Panc1 (cell line): ENCODE measurements around the gene SEC14L5. TPM values are rescaled to one million over a fixed set of nuclear protein-coding genes. Genes with fewer than 3 reads are reported as not detected.
"Not testable (repeated sequence)": the region's sequence is repeated elsewhere in the genome, so short reads cannot be mapped to it uniquely, and the experiment has no call there.

Experiments
- ATAC-seq: fragments of 200-7000 bp; cut with Tn5 transposase; 2 replicates; pipeline ENCODE4 v1.9.1; 2020; ENCODE audit warnings: mild to moderate bottlenecking, moderate library complexity
- BruUV-seq: library from RNA; stranded (reverse); fragments of 400-500 nt; replicated peaks from 2 replicates; lab custom pipeline; 2021; lab: Mats Ljungman, UMichigan
- CTCF ChIA-PET: fragments of 300-600 bp; sonication (Branson Sonifier 250); formaldehyde crosslinking; loops from one replicate; lab custom pipeline; 2022; ENCODE audit warnings: antibody characterized with exemption; lab: Charles Lee
- POLR2A ChIA-PET: fragments of 300-600 bp; sonication (Branson Sonifier 250); formaldehyde crosslinking; loops from one replicate; lab custom pipeline; 2022; ENCODE audit warnings: antibody characterized with exemption; lab: Charles Lee
- DNase-seq: peaks from one replicate; pipeline ENCODE4 v3.0.0-alpha.2; 2010; ENCODE audit warnings: low read depth, low spot score
- H3K27ac ChIP-seq: 2 replicates; pipeline ENCODE4 v1.5.1; 2011; ENCODE audit warnings: mild to moderate bottlenecking, low read length, inconsistent platforms
- H3K27me3 ChIP-seq: fragments of 200-500 bp; sonication (Bioruptor generic); 2 replicates; pipeline ENCODE4 v1.6.0; 2014; ENCODE audit warnings: low read length, inconsistent platforms; ENCODE audit not compliant: control insufficient read depth, insufficient read depth
- H3K36me3 ChIP-seq: fragments of 200-500 bp; sonication (Bioruptor generic); 2 replicates; pipeline ENCODE4 v1.5.1; 2014; ENCODE audit warnings: inconsistent platforms, mild to moderate bottlenecking, low read length, moderate library complexity; ENCODE audit not compliant: control insufficient read depth, insufficient read depth
- H3K4me1 ChIP-seq: 2 replicates; pipeline ENCODE4 v1.5.1; 2011; ENCODE audit warnings: inconsistent platforms, mild to moderate bottlenecking, low read length, moderate library complexity; ENCODE audit not compliant: control insufficient read depth, insufficient read depth
- H3K4me3 ChIP-seq, 2 experiments: 2 replicates each; pipeline ENCODE4 v1.5.1; 2011 to 2012; ENCODE audit warnings: low read depth in 2 of 2, low read length in 2 of 2, mild to moderate bottlenecking in 2 of 2, inconsistent platforms in 1 of 2, moderate library complexity in 1 of 2
- H3K9me3 ChIP-seq: fragments of 200-500 bp; sonication (Bioruptor generic); 2 replicates; pipeline ENCODE4 v1.5.1; 2014; ENCODE audit warnings: low read depth, mild to moderate bottlenecking, inconsistent platforms, low read length, moderate library complexity; ENCODE audit not compliant: control insufficient read depth, insufficient read depth
- POLR2AphosphoS5 ChIP-seq: IDR thresholded peaks from 2 replicates; pipeline ENCODE4 v1.6.1; 2012; ENCODE audit warnings: mild to moderate bottlenecking, low read depth, low read length, moderate library complexity
- SIN3A ChIP-seq: IDR thresholded peaks from 2 replicates; pipeline ENCODE4 v1.6.1; 2012; ENCODE audit warnings: low read depth, mild to moderate bottlenecking, low read length, moderate library complexity, borderline replicate concordance; ENCODE audit not compliant: insufficient read depth
- TCF7L2 ChIP-seq: IDR thresholded peaks from 2 replicates; pipeline ENCODE4 v1.6.1; 2011; ENCODE audit warnings: mild to moderate bottlenecking, low read depth, low read length, inconsistent platforms
- in situ Hi-C: cut with HindIII; loops from 2 replicates; pipeline ENCODE4 v1.10.0; 2016; ENCODE audit warnings: low sequenced_read_pairs, low pct_unique_long_range_greater_than_20kb
- intact Hi-C: fragments of 100-400 bp; cut with micrococcal nuclease; formaldehyde crosslinking; loops from one replicate; pipeline ENCODE4 v1.10.0; 2022; ENCODE audit not compliant: unreplicated experiment
- total RNA-seq: library from RNA; stranded (reverse); gene quantifications from one replicate; pipeline ENCODE4 v1.2.1, GENCODE V29; 2021; ENCODE audit not compliant: unreplicated experiment
- TF ChIP-seq, protein P1 (sequence below), 2 experiments: IDR thresholded peaks; 2 replicates each; pipeline ENCODE4 v1.6.1; 2011 to 2012; ENCODE audit warnings: low read depth in 2 of 2, control low read depth in 1 of 2, low read length in 1 of 2, mild to moderate bottlenecking in 1 of 2, moderate library complexity in 1 of 2; ENCODE audit not compliant: insufficient read depth in 1 of 2
- TF ChIP-seq, protein P2 (sequence below): fragments of 450-650 bp; IDR thresholded peaks from 2 replicates; pipeline ENCODE4 v1.5.1; 2017; ENCODE audit warnings: mild to moderate bottlenecking

The SEC14L5 gene
- total RNA-seq, 1 experiment from 2014 or later, result 0.26 TPM

DNA sequence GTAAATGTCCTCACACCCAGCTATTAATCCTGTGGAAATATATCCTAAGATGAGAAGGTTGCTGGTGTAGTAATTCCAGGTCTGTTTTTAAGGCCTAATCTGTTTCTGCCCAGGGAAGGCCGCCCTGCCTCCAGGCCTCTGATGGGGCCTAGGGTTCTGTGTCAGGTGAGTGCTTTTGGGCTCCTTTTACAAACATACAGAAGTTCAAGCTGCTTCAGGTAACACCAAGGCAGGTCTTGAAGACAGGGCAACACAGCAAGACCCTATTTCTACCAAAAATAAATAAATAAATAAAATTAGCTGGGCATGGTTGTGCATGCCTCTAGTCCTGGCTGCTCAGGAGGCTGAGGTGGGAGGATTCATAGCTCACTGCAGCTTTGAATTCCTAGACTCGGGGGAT, 30.5 kb upstream of the SEC14L5 start:
- intact Hi-C loops (no loop called here), in situ Hi-C loops (no loop called here)
- DNase-seq (no peak), ATAC-seq (no peak)
- H3K36me3 ChIP-seq, result no peaks in the 10 kb centered on the region
- no peaks in the 10 kb centered on the region for H3K27me3 ChIP-seq
- no TSS peak for BruUV-seq
- CTCF ChIA-PET, result no interaction called here
- POLR2A ChIA-PET, result interaction anchor here (0.5 to 0.6 kb wide), 2 partner anchors 21 to 134 kb away, joined by 3 to 5 read pairs; no protein-coding TSS in a partner anchor
- no peak overlapping the region for H3K27ac ChIP-seq
- H3K9me3 ChIP-seq, result peaks cover 8% of the 10 kb centered on the region; the same call in 1 of the 2 replicates
- TF ChIP-seq, protein P1, sequence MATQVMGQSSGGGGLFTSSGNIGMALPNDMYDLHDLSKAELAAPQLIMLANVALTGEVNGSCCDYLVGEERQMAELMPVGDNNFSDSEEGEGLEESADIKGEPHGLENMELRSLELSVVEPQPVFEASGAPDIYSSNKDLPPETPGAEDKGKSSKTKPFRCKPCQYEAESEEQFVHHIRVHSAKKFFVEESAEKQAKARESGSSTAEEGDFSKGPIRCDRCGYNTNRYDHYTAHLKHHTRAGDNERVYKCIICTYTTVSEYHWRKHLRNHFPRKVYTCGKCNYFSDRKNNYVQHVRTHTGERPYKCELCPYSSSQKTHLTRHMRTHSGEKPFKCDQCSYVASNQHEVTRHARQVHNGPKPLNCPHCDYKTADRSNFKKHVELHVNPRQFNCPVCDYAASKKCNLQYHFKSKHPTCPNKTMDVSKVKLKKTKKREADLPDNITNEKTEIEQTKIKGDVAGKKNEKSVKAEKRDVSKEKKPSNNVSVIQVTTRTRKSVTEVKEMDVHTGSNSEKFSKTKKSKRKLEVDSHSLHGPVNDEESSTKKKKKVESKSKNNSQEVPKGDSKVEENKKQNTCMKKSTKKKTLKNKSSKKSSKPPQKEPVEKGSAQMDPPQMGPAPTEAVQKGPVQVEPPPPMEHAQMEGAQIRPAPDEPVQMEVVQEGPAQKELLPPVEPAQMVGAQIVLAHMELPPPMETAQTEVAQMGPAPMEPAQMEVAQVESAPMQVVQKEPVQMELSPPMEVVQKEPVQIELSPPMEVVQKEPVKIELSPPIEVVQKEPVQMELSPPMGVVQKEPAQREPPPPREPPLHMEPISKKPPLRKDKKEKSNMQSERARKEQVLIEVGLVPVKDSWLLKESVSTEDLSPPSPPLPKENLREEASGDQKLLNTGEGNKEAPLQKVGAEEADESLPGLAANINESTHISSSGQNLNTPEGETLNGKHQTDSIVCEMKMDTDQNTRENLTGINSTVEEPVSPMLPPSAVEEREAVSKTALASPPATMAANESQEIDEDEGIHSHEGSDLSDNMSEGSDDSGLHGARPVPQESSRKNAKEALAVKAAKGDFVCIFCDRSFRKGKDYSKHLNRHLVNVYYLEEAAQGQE (IDR thresholded peaks at IDR 0.05; ENCODE audit: insufficient read depth in 1 of 2, low read depth in 2 of 2, low read length in 1 of 2), result no peak
- no peak for TF ChIP-seq SIN3A
- TF ChIP-seq, protein P2, sequence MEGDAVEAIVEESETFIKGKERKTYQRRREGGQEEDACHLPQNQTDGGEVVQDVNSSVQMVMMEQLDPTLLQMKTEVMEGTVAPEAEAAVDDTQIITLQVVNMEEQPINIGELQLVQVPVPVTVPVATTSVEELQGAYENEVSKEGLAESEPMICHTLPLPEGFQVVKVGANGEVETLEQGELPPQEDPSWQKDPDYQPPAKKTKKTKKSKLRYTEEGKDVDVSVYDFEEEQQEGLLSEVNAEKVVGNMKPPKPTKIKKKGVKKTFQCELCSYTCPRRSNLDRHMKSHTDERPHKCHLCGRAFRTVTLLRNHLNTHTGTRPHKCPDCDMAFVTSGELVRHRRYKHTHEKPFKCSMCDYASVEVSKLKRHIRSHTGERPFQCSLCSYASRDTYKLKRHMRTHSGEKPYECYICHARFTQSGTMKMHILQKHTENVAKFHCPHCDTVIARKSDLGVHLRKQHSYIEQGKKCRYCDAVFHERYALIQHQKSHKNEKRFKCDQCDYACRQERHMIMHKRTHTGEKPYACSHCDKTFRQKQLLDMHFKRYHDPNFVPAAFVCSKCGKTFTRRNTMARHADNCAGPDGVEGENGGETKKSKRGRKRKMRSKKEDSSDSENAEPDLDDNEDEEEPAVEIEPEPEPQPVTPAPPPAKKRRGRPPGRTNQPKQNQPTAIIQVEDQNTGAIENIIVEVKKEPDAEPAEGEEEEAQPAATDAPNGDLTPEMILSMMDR, result no peak
- no peak for TF ChIP-seq TCF7L2
- no peak for TF ChIP-seq POLR2AphosphoS5
- peaks cover 2% of the 10 kb centered on the region; the same call in 1 of the 2 replicates for H3K4me1 ChIP-seq
- H3K4me3 ChIP-seq, result no peak overlapping the region

DNA sequence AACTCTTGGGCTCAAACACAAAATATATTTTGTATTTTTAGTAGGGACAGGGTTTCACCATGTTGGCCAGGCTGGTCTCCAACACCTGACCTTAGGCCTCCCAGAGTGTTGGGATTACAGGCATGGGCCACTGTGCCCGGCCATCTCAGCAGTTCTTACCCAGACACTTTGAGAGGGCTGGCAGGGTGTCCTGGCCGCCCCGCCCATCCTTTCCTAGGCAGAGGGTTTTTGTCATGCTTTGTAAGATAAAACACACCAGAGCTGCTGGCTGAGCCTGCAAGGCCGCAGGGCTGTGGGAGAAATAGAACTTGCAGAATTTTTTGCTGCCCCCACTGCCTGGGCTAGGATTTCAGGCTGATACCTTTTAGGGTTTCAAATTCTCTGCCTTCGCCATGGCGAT, 29.9 kb upstream of the SEC14L5 start:
- DNase-seq, result no peak
- POLR2A ChIA-PET, result interaction anchor here (0.6 kb wide), 1 partner anchor 21 kb away, joined by 5 read pairs; no protein-coding TSS in a partner anchor
- TF ChIP-seq, protein P2, result no peak
- TF ChIP-seq SIN3A, result no peak
- TF ChIP-seq, protein P1 (IDR thresholded peaks at IDR 0.05; ENCODE audit: insufficient read depth in 1 of 2, low read depth in 2 of 2, low read length in 1 of 2), result no peak
- Histone ChIP-seq H3K36me3 (no peaks in the 10 kb centered on the region), H3K27me3 (no peaks in the 10 kb centered on the region), H3K4me1 (peaks cover 2% of the 10 kb centered on the region; the same call in 1 of the 2 replicates), H3K9me3 (peaks cover 8% of the 10 kb centered on the region; the same call in 1 of the 2 replicates), H3K27ac (no peak overlapping the region), H3K4me3 (no peak overlapping the region)
- CTCF ChIA-PET, result no interaction called here
- in situ Hi-C loops, result no loop called here
- no TSS peak for BruUV-seq
- intact Hi-C loops, result no loop called here
- ATAC-seq, result no peak

DNA sequence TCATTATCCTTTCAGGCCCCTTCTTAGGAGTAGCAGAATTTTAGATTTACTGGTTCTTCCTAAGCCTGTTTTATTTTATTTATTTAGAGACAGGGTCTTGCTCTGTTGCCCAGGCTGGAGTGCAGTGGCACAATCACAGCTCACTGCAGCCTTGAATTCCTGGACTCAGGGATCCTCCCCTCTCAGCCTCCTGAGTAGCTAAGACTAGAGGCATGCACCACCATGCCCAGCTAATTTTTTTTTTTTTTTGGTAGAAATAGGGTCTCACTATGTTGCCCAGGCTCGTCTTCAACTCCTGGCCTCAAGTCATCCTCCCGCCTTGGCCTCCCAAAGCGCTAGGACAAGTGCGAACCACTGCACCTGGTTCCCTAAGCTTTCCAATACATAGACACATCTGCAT, 28.5 kb upstream of the SEC14L5 start:
- H3K4me3 ChIP-seq, H3K36me3 ChIP-seq, intact Hi-C loops, H3K27ac ChIP-seq, CTCF ChIA-PET, ATAC-seq, POLR2A ChIA-PET, in situ Hi-C loops, BruUV-seq, H3K9me3 ChIP-seq, H3K27me3 ChIP-seq, DNase-seq: not testable (repeated sequence)
- peaks cover 10% of the 10 kb centered on the region for H3K4me1 ChIP-seq
